Measurements from ENCODE around the gene OR52N4.
"Not testable (repeated sequence)": the region's sequence is repeated elsewhere in the genome, so short reads cannot be mapped to it uniquely, and the experiment has no call there.

Gene OR52N4

GRCh38 chr11:5753943-5754342, at the start of gene OR52N4:
Gene OR52N4, plus strand, starts transcription at chr11:5754243. Its CDS starts 498 bp downstream, at chr11:5754741.
- no peak for DNase-seq

GRCh38 chr11:5705688-5706087, 48.4 kb upstream of the OR52N4 start:
- no peak for DNase-seq

- DNase-seq, result no peak
Observed at GRCh38 chr11:5712507-5712906, 41.5 kb upstream of the OR52N4 start.

GRCh38 chr11:5713695-5714094, 40.3 kb upstream of the OR52N4 start:
- no peak for DNase-seq

GRCh38 chr11:5716518-5716917, 37.5 kb upstream of the OR52N4 start:
- DNase-seq, result not testable (repeated sequence)

GRCh38 chr11:5719703-5720495, 34.1 kb upstream of the OR52N4 start:
- no peak for DNase-seq

- no peak for DNase-seq
Observed at GRCh38 chr11:5722622-5723021, 31.4 kb upstream of the OR52N4 start.

- DNase-seq, result no peak
Observed at GRCh38 chr11:5726351-5726750, 27.7 kb upstream of the OR52N4 start.

GRCh38 chr11:5727691-5728090, 26.4 kb upstream of the OR52N4 start:
- DNase-seq, result no peak

GRCh38 chr11:5736396-5736795, 17.6 kb upstream of the OR52N4 start, which contains the start of gene OR56B1:
Gene OR56B1, plus strand, starts transcription at chr11:5736448. Its CDS starts 69 bp downstream, at chr11:5736517.
- DNase-seq, result no peak

GRCh38 chr11:5737091-5737490, 17.0 kb upstream of the OR52N4 start:
- DNase-seq, result no peak

GRCh38 chr11:5737670-5738392, 16.2 kb upstream of the OR52N4 start:
- no peak for DNase-seq

GRCh38 chr11:5738431-5738830, 15.6 kb upstream of the OR52N4 start:
- no peak for DNase-seq

GRCh38 chr11:5746614-5747013, 7.4 kb upstream of the OR52N4 start:
- DNase-seq, result no peak

- no peak for DNase-seq
Observed at GRCh38 chr11:5749836-5750235, 4.2 kb upstream of the OR52N4 start.

GRCh38 chr11:5767056-5767455, 13.0 kb downstream of the OR52N4 start:
- no peak for DNase-seq

- no peak for DNase-seq
Observed at GRCh38 chr11:5783255-5783654, 29.2 kb downstream of the OR52N4 start, which contains the start of gene OR52N5. Gene OR52N5, minus strand, starts transcription at chr11:5783355. Its CDS starts 4,721 bp downstream, at chr11:5778634.

- no peak for DNase-seq
Observed at GRCh38 chr11:5791165-5791564, 37.1 kb downstream of the OR52N4 start, which contains the start of gene OR52N1. Gene OR52N1, minus strand, starts transcription at chr11:5791265. Its CDS starts 2,449 bp downstream, at chr11:5788816.

- DNase-seq, result no peak
Observed at GRCh38 chr11:5796541-5796940, 42.5 kb downstream of the OR52N4 start.

GRCh38 chr11:5803982-5804381, 49.9 kb downstream of the OR52N4 start:
- no peak for DNase-seq

All from activated CD4-positive, alpha-beta T cell treated with anti-CD3 and anti-CD28 coated beads, Interleukin-2, amount 50 U/mL, for 48 hours (primary cell).